Stimulated activated CD4-positive, alpha-beta T cell treated with anti-CD3 and anti-CD28 coated beads, TNF-alpha, amount 100 ng/mL, for 1 hour (primary cell): Measurements from ENCODE around the gene SRSF2.
"Not testable (repeated sequence)": the region's sequence is repeated elsewhere in the genome, so short reads cannot be mapped to it uniquely, and the experiment has no call there.

Source experiments
- DNase-seq, 3 donors: peaks; one replicate each; pipeline ENCODE4 v3.0.0-alpha.2; 2020; ENCODE audit warnings: low read depth in 3 of 3, low spot score in 1 of 3

Gene SRSF2

GRCh38 chr17:76722279-76722678 is 14.9 kb downstream of the SRSF2 start:
- DNase-seq: no peak

- DNase-seq: no peak
Observed at GRCh38 chr17:76721463-76721862, 15.7 kb downstream of the SRSF2 start.

DNA sequence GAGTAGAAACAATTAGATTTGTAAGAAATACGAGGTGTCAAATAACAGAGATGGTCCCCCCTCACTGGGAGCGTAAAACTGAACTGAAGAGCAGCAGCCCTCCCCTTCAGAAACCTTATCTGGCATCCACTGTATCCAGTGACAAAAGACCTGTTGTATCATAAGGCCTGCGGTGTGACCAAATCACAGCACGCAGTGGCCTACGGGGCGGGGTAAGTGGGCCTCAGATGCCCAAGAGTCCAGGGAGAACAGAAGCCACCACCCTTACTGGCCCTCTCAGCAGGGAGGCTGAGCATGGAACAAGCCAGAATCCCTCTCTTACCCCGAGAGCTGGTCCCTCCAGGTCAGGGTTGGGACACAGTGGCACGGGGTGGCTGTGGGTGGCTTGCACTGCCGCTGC is 16.2 kb downstream of the SRSF2 start:
- DNase-seq: no peak

DNA sequence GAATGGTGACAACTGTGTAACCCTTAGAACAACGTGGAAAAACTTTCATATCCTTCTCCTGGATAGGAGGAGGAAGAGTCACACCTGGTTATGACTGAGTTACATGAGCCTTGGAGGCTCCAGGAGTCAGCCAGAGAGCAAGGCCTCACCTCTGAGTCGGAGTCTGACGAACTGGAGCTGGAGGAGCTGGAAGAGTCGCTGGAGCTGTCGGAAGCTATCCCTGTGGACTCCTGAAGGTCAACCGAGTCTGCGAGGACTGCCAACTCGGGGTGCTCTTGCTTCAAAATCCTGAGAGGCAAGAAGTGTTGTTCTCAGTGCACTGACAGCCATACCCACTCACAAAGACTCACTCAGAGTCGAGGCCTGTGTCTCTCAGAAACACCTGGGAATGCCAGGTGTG is 16.9 kb downstream of the SRSF2 start:
- DNase-seq: no peak

DNA sequence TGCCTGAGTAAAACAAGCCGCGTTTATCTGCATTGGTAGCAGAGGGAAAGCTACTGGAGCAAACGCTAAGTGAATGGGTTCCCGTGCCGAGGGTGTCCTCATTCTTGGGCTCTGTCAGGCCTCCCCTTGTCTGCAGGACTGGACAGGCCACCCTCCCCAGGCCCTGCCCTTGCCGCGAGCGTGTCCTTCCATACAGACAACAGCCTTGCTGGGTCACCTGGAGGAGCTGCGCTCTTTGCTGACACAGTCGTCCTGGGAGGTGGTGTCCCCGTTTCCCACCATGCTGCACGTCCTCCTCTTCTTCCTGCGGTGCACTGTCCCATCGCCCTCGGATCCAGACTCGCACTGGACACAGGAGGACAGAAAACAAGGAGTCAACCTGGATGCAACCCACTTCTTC is 18.6 kb downstream of the SRSF2 start:
- DNase-seq: no peak

DNA sequence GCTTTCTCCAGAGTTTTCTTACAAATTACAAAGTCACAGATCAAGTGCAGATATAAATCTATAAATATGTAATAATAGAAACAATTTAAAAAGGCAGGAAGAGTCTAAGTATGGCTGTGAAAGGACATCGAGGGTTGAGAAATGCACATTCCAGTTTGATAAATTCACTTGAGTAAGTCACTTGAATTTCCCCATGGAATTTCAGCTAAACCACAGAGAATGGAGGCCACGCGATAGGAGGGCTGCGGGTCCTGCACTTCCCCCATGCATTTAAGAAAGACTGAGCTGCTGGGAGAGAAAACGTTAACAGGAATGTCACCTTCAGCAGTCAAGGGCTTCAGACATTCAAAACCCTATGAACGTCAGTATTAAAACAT is 20.3 kb downstream of the SRSF2 start:
- DNase-seq: no peak

GRCh38 chr17:76716146-76716838 is 20.8 kb downstream of the SRSF2 start:
- peak in 1 of 3 donors; percentile 17 for DNase-seq

DNA sequence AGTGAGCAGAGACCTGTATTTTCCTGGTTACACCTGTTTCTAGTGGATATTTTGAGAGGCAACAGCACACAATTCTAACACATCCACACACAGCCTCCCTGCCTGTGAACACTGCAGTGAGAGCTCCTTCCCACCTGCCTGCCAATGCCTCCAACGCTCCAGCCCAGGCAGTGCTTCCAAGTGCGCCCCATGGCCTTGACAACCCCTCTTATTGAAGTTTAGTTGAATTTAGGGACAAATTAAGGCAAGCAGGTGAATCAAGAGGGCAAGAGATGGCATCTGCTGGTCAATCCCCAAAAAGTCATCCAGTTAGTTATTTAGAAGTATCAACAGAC is 21.7 kb downstream of the SRSF2 start:
- no peak for DNase-seq

- DNase-seq: peak; percentile 45 to 68 (median 56)
Observed at GRCh38 chr17:76714822-76715495, 22.2 kb downstream of the SRSF2 start.

- no peak for DNase-seq
Observed at GRCh38 chr17:76714336-76714735, 22.8 kb downstream of the SRSF2 start.

DNA sequence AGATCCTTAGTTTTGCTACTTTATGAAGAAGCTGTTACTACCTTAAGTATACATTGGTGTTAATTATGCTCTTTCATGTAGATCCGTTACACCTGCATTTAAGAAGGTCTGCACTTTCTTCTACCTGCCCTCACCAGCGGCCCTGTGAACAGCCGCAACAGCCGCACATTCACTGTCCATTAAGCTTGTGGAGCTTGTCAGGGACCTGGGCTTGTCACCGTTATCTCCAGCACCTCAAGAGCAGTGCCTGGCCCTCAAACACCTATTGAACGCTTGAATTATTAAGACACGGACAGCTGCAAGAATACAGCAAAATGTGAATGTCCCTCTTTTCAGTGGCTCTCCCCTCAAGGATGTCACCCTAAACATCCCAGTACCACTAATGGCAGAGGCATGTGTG is 23.4 kb downstream of the SRSF2 start:
- DNase-seq: no peak

DNA sequence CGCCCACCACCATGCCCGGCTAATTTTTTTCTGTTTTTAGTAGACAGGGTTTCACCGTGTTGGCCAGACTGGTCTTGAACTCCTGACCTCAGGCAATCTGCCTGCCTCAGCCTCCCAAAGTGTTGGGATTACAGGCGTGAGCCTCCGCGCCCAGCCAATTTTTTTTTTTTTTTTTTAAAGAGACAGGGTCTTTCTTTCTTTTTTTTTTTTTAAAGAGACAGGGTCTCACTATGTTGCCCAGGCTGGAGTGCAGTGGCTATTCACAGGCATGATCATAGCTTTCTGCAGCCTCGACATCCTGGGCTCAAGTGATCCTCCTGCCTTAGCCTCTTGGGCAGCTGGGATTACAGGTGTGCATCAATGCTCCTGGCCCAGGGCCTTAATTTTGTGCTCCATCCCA is 24.8 kb downstream of the SRSF2 start:
- not testable (repeated sequence) for DNase-seq

- DNase-seq: peak in 2 of 3 donors; percentile 21 to 37
Observed at GRCh38 chr17:76710863-76711611, 26.1 kb downstream of the SRSF2 start, which contains the start of gene MXRA7. TSS of gene MXRA7 (minus strand) at chr17:76710965. CDS start at chr17:76710946, 19 bp downstream.

GRCh38 chr17:76709951-76710862 is 26.9 kb downstream of the SRSF2 start:
- not testable (repeated sequence) for DNase-seq

- no peak for DNase-seq
Observed at GRCh38 chr17:76709077-76709950, 27.8 kb downstream of the SRSF2 start.

DNA sequence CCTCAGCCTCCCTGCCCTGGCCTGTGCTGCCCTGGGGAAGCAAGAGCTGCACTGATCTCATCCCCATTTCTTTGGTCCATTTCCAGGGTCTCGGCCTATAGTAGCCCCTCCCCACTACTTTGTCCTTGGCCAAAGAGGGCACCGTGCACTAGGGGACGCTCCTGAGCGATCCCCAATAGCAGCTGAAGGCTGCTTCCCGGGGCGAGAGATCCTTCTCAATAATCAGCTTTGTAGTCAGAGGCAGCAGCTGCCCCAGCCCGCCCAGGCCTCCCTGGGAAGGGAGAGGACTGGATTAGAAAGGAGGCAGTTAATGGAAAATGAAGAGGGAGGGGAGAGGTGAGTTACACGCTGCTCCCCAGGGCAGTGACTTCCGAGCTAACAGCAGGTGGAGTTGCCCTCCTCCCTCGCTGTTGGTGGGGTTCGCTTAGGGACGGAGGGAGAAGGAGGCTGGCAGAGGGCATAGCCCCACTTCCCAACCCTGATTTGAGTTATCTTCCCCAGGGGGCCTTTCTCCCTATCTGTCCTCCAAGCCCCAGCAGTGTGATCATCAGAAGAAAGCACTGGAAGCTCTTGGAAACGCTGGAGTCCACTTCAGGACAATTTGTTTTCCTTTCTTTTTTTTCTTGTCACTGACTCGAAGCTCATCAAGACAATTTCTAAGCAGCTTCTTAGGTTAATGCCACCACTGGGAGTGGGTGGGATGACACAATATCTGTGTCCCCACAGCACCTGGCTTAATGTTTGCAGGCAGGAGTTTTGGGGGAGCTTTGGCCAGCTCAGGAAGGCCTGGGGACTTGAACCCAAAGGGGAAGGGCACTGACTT is 28.9 kb downstream of the SRSF2 start:
- no peak for DNase-seq

GRCh38 chr17:76706817-76707216 is 30.3 kb downstream of the SRSF2 start:
- no peak for DNase-seq

DNA sequence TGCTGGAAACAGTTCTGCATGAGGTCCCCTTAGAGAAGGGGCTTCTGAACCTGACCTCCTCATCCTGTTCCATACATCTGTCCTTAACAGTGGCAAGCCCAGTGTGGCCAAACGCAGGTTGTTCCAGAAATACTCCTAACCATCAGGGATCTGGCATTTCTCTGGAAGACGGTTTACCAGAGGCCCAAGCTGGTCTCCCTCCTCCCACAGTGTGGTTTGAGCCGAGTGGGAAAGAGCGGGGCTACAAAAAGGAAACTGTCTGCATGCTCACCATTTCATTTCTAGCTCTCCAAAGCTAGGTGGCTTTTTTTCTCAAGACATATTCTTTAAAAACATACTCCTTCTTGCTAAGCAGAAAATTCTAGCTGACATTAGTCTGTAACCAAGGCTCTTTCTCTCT is 32.3 kb downstream of the SRSF2 start:
- DNase-seq: no peak

GRCh38 chr17:76702941-76703637 is 34.0 kb downstream of the SRSF2 start:
- DNase-seq: no peak
